ENCODE data around the gene PPP2R5C. TPM values are rescaled to one million over a fixed set of nuclear protein-coding genes. Genes with fewer than 3 reads are reported as not detected.

PPP2R5C gene
- total and polyA plus RNA-seq, 8 donors = 103 to 176 (median 112) TPM

DNA sequence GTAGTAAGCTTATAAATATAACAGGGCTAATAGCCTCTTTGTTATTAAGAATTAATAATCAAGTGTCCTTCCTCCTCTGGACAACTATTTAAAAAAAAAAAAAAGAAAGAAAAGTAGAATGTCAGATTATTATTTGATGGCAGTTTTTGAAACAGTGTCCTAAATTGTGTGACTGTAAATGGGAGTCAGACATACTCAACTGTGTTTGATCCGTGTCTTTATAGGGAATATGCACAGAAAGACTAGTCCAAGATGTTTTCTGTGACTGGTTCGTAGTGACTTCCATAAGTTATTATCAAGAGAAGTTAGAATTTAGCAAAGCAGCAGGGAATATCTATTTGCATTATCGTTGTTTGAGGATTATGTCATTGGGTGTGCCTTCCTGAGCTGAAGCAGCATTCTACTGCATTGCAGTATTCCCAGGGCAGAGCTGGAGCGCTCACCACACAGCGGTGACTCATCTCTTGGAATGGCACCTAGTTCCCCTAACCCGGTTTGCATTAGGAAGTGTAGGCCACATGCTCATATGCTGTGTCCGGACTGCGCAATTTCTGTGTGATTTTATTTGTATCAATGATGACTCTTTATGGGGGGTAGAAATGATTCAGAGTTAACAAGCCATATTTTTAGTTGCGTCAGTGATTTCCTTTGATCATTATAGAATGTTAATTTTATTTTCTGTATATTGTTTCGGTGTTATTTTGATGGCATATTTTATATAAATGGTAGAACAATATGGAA, 210.8 kb downstream of the PPP2R5C start:
- H3K9me3 ChIP-seq = no peaks in the 10 kb centered on the region
- H3K36me3 ChIP-seq = peaks cover 0 to 24% of the 10 kb centered on the region in 2 donors
- no peak overlapping the region for H3K4me3 ChIP-seq
- TF ChIP-seq, protein P1, sequence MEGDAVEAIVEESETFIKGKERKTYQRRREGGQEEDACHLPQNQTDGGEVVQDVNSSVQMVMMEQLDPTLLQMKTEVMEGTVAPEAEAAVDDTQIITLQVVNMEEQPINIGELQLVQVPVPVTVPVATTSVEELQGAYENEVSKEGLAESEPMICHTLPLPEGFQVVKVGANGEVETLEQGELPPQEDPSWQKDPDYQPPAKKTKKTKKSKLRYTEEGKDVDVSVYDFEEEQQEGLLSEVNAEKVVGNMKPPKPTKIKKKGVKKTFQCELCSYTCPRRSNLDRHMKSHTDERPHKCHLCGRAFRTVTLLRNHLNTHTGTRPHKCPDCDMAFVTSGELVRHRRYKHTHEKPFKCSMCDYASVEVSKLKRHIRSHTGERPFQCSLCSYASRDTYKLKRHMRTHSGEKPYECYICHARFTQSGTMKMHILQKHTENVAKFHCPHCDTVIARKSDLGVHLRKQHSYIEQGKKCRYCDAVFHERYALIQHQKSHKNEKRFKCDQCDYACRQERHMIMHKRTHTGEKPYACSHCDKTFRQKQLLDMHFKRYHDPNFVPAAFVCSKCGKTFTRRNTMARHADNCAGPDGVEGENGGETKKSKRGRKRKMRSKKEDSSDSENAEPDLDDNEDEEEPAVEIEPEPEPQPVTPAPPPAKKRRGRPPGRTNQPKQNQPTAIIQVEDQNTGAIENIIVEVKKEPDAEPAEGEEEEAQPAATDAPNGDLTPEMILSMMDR (IDR thresholded peaks at IDR 0.05) = no peak
- H3K4me1 ChIP-seq = peaks cover 14 to 58% of the 10 kb centered on the region in 2 donors
- H3K27me3 ChIP-seq = no peaks in the 10 kb centered on the region
- intact Hi-C loops (cut with DNase I) = no loop called here
- ATAC-seq = peak; percentile 100
- DNase-seq = peak in 3 of 4 donors; percentile 41 to 87 (median 84)
- H3K27ac ChIP-seq = peak overlapping the region; percentile 75 to 85

DNA sequence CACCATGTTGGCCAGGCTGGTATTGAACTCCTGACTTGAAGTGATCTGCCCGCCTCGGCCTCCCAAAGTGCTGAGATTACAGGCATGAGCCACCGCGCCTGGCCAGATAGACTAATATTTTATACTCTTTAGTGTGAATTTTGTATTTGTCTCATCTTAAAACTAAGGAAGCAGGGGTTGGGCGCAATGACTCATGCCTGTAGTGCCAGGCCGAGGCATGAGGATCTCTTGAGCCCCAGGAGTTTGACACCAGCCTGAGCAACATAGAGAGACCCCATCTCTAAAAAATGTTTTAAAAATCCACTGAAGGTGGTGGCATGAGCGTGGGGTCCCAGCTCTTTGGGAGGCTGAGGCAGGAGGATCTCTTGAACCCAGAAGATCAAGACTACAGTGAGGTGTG, 211.8 kb downstream of the PPP2R5C start:
- peaks cover 0 to 34% of the 10 kb centered on the region in 2 donors for H3K36me3 ChIP-seq
- intact Hi-C loops (cut with DNase I) = no loop called here
- H3K4me3 ChIP-seq = no peak overlapping the region
- H3K9me3 ChIP-seq = no peaks in the 10 kb centered on the region
- H3K4me1 ChIP-seq = peaks cover 14 to 48% of the 10 kb centered on the region in 2 donors
- DNase-seq = no peak
- TF ChIP-seq, protein P1 (IDR thresholded peaks at IDR 0.05) = no peak
- H3K27ac ChIP-seq = peak overlapping the region; percentile 75 to 85
- H3K27me3 ChIP-seq = no peaks in the 10 kb centered on the region
- ATAC-seq = no peak

DNA sequence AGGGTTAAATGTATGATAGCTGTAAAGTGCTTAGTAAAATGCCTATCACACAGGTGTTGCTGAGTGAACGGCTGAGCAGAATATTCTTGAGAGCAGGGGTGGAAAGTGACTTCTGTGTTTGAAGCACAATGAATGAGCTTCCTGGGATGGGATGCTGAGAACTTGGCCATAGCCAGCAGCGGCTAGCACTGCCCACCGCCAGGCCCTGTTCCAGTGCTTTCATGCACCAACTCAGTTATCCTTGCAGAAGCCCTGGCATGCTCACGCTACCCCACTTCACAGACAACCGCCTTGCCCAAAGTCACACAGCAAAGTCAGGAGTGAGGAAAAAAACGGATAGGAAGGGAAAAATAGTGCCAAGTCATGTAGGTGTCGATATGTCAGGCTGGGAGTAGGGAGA, 213.7 kb downstream of the PPP2R5C start:
- H3K27me3 ChIP-seq = no peaks in the 10 kb centered on the region
- TF ChIP-seq, protein P1 (IDR thresholded peaks at IDR 0.05) = no peak
- H3K36me3 ChIP-seq = peaks cover 0 to 42% of the 10 kb centered on the region in 2 donors
- DNase-seq (no peak), ATAC-seq (no peak)
- H3K27ac ChIP-seq = no peak overlapping the region
- intact Hi-C loops (cut with DNase I) = no loop called here
- H3K4me1 ChIP-seq = peaks cover 14 to 44% of the 10 kb centered on the region in 2 donors
- H3K9me3 ChIP-seq = no peaks in the 10 kb centered on the region
- no peak overlapping the region for H3K4me3 ChIP-seq

Other genes with a start within 250 kb of the PPP2R5C start
- gene DIO3, start 200.2 kb upstream of the PPP2R5C start, total RNA-seq = under 1 TPM; 0.38 to 0.84 TPM
- gene DIO3, start 200.2 kb upstream of the PPP2R5C start, polyA plus RNA-seq (ENCODE audit: insufficient read length in 6 of 6) = under 1 TPM; 0.16 to 0.68 (median 0.32) TPM
- 100 to 1,000 TPM; 492 to 514 TPM for gene DYNC1H1, start 202.9 kb downstream of the PPP2R5C start, total RNA-seq
- gene DYNC1H1, start 202.9 kb downstream of the PPP2R5C start, polyA plus RNA-seq (ENCODE audit: insufficient read length in 6 of 6) = 100 to 1,000 TPM; 305 to 358 (median 332) TPM

Measured in left lung (tissue), 10 donors.